HCT116 (cell line): ENCODE measurements around the gene TNS3. TPM values are rescaled to one million over a fixed set of nuclear protein-coding genes. Genes with fewer than 3 reads are reported as not detected.

Experiments
- ATAC-seq: fragments of 200-7000 bp; cut with Tn5 transposase; 2 replicates; pipeline ENCODE4 v1.9.1; 2020; ENCODE audit warnings: mild to moderate bottlenecking, moderate library complexity
- BruUV-seq: library from RNA; stranded (reverse); fragments of 400-500 nt; replicated peaks from 2 replicates; lab custom pipeline; 2021; lab: Mats Ljungman, UMichigan
- CTCF ChIA-PET: fragments of 300-600 bp; sonication (Branson Sonifier 250); formaldehyde crosslinking; loops from one replicate; lab custom pipeline; 2021; ENCODE audit warnings: antibody characterized with exemption; lab: Charles Lee
- POLR2A ChIA-PET: fragments of 300-600, 350-600 bp; sonication (Branson Sonifier 250); formaldehyde crosslinking; loops from one replicate; lab custom pipeline; 2021; ENCODE audit warnings: antibody characterized with exemption; lab: Charles Lee
- RAD21 ChIA-PET, 2 experiments: fragments of 300-600 bp; sonication (Branson Sonifier 250); formaldehyde crosslinking; loops; one replicate each; lab custom pipeline; 2023; ENCODE audit warnings: low total read pairs in 2 of 2; ENCODE audit not compliant: uncharacterized antibody in 2 of 2, unreplicated experiment in 2 of 2, low non-redundant PET in 1 of 2; lab: Charles Lee
- DNase-seq: peaks from one replicate; pipeline ENCODE4 v3.0.0-alpha.2; 2010; ENCODE audit warnings: low read depth, low spot score
- H2AFZ ChIP-seq: fragments of 200-600 bp; shearing (Covaris generic), sonication (generic); 2 replicates; pipeline ENCODE4 v1.6.1; 2017; ENCODE audit warnings: low read depth, mixed run types, mixed read lengths, antibody characterized with exemption, low read length; ENCODE audit not compliant: poor library complexity, severe bottlenecking
- H3K27ac ChIP-seq: 2 replicates; pipeline ENCODE4 v1.5.1; 2012; ENCODE audit warnings: low read depth, low read length
- H3K27me3 ChIP-seq: fragments of 200-600 bp; sonication (generic); 2 replicates; pipeline ENCODE4 v1.6.1; 2016; ENCODE audit warnings: mixed run types, low read length, mixed read lengths; ENCODE audit not compliant: insufficient read depth
- H3K36me3 ChIP-seq, 2 experiments: fragments of 200-500 bp in 1 of 2; fragments of 200-600 bp in 1 of 2; sonication (Bioruptor generic) in 1 of 2; sonication (generic) in 1 of 2; 2 replicates each; pipeline versions ENCODE4 v1.5.1 to v1.6.1; 2014 to 2016; ENCODE audit warnings: low read length in 2 of 2, inconsistent platforms in 1 of 2, mixed read lengths in 1 of 2, mixed run types in 1 of 2; ENCODE audit not compliant: insufficient read depth in 2 of 2, control insufficient read depth in 1 of 2
- H3K4me1 ChIP-seq, 2 experiments: fragments of 200-600 bp in 1 of 2; sonication (generic) in 1 of 2; 2 replicates each; pipeline versions ENCODE4 v1.5.1 to v1.6.1; 2012 to 2017; ENCODE audit warnings: low read length in 2 of 2, inconsistent platforms in 1 of 2, mild to moderate bottlenecking in 1 of 2, mixed read lengths in 1 of 2, mixed run types in 1 of 2, moderate library complexity in 1 of 2; ENCODE audit not compliant: insufficient read depth in 2 of 2, control insufficient read depth in 1 of 2
- H3K4me2 ChIP-seq: fragments of 200-600 bp; sonication (generic); 2 replicates; pipeline ENCODE4 v1.6.1; 2017; ENCODE audit warnings: mixed run types, low read length, mixed read lengths
- H3K4me3 ChIP-seq, 2 experiments: fragments of 200-600 bp in 1 of 2; sonication (generic) in 1 of 2; replicated peaks in 1 of 2; 2 replicates each; pipeline ENCODE4 v1.5.1; 2011 to 2016; ENCODE audit warnings: low read length in 2 of 2, control low read depth in 1 of 2, low read depth in 1 of 2, mild to moderate bottlenecking in 1 of 2, mixed read lengths in 1 of 2, mixed run types in 1 of 2
- H3K79me2 ChIP-seq: fragments of 200-600 bp; sonication (generic); 2 replicates; pipeline ENCODE4 v1.6.1; 2017; ENCODE audit warnings: mild to moderate bottlenecking, mixed run types, low read length, moderate library complexity, mixed read lengths; ENCODE audit not compliant: insufficient read depth
- H3K9ac ChIP-seq: fragments of 200-600 bp; sonication (generic); 2 replicates; pipeline ENCODE4 v1.6.1; 2016; ENCODE audit warnings: low read length, mixed read lengths
- H3K9me2 ChIP-seq: fragments of 200-600 bp; sonication (generic), shearing (Covaris generic); 2 replicates; pipeline ENCODE4 v1.6.1; 2017; ENCODE audit warnings: mixed run types, mild to moderate bottlenecking, moderate library complexity; ENCODE audit not compliant: insufficient read depth
- H3K9me3 ChIP-seq, 2 experiments: fragments of 200-500 bp in 1 of 2; fragments of 200-600 bp in 1 of 2; sonication (Bioruptor generic) in 1 of 2; sonication (generic) in 1 of 2; 2 replicates each; pipeline ENCODE4 v1.6.1; 2014 to 2017; ENCODE audit warnings: low read length in 2 of 2, mixed read lengths in 2 of 2, inconsistent platforms in 1 of 2, low read depth in 1 of 2, mild to moderate bottlenecking in 1 of 2, mixed run types in 1 of 2, moderate library complexity in 1 of 2; ENCODE audit not compliant: control insufficient read depth in 1 of 2, insufficient read depth in 1 of 2
- H4K20me1 ChIP-seq: fragments of 200-600 bp; sonication (generic), shearing (Covaris generic); 2 replicates; pipeline ENCODE4 v1.6.1; 2017; ENCODE audit warnings: mixed run types, mild to moderate bottlenecking, moderate library complexity; ENCODE audit not compliant: insufficient read depth
- CBX3 ChIP-seq: IDR thresholded peaks from 2 replicates; pipeline ENCODE4 v1.6.1; 2012; ENCODE audit warnings: low read depth
- CEBPB ChIP-seq: IDR thresholded peaks from 2 replicates; pipeline ENCODE4 v1.6.1; 2012; ENCODE audit warnings: low read depth
- EGR1 ChIP-seq: IDR thresholded peaks from 2 replicates; pipeline ENCODE4 v1.6.1; 2012; ENCODE audit warnings: low read depth
- ELF1 ChIP-seq: IDR thresholded peaks from 2 replicates; pipeline ENCODE4 v1.6.1; 2012; ENCODE audit warnings: low read depth, borderline replicate concordance
- EZH2phosphoT487 ChIP-seq: fragments of 200-600 bp; IDR thresholded peaks from 2 replicates; pipeline ENCODE4 v1.6.1; 2018; ENCODE audit warnings: antibody characterized with exemption, borderline replicate concordance
- FOSL1 ChIP-seq: IDR thresholded peaks from 2 replicates; pipeline ENCODE4 v1.6.1; 2012; ENCODE audit warnings: low read depth
- JUND ChIP-seq: IDR thresholded peaks from 2 replicates; pipeline ENCODE4 v1.6.1; 2012
- POLR2A ChIP-seq: IDR thresholded peaks from 2 replicates; pipeline ENCODE4 v1.7.0; 2011; ENCODE audit warnings: borderline replicate concordance; ENCODE audit not compliant: insufficient read depth, insufficient read length; ENCODE audit errors: extremely low read depth
- POLR2AphosphoS5 ChIP-seq: IDR thresholded peaks from 2 replicates; pipeline ENCODE4 v1.6.1; 2011; ENCODE audit warnings: mild to moderate bottlenecking, low read depth, low read length, moderate library complexity
- RAD21 ChIP-seq: IDR thresholded peaks from 2 replicates; pipeline ENCODE4 v1.6.1; 2012; ENCODE audit warnings: low read depth, mild to moderate bottlenecking
- SIN3A ChIP-seq: IDR thresholded peaks from 2 replicates; pipeline ENCODE4 v1.6.1; 2012; ENCODE audit warnings: low read depth
- SRF ChIP-seq: IDR thresholded peaks from 2 replicates; pipeline ENCODE4 v1.6.1; 2012; ENCODE audit warnings: low read depth
- YY1 ChIP-seq: IDR thresholded peaks from 2 replicates; pipeline ENCODE4 v1.6.1; 2011; ENCODE audit warnings: low read length, low read depth, moderate library complexity, mild to moderate bottlenecking; ENCODE audit not compliant: insufficient replicate concordance; ENCODE audit errors: extremely low read depth
- ZFX ChIP-seq: fragments of 450-650 bp; IDR thresholded peaks from 2 replicates; pipeline ENCODE4 v1.6.1; 2017
- intact Hi-C: fragments of 100-400 bp; cut with micrococcal nuclease; formaldehyde crosslinking; loops from 2 replicates; pipeline ENCODE4 v1.10.0; 2022
- total RNA-seq: library from RNA; stranded (reverse); gene quantifications from one replicate; pipeline ENCODE4 v1.2.1, GENCODE V29; 2021; ENCODE audit not compliant: unreplicated experiment
- TF ChIP-seq, protein P1 (sequence below): IDR thresholded peaks from 2 replicates; pipeline ENCODE4 v1.6.1; 2011; ENCODE audit warnings: mild to moderate bottlenecking, low read length, moderate library complexity; ENCODE audit not compliant: insufficient replicate concordance; ENCODE audit errors: extremely low read depth
- TF ChIP-seq, protein P2 (sequence below), 3 experiments: fragments of 200-600 bp in 1 of 3; sonication (generic) in 1 of 3; IDR thresholded peaks in 2 of 3; conservative IDR thresholded peaks in 1 of 3; 2 replicates each; pipeline ENCODE4 v1.5.1; 2012 to 2017; ENCODE audit warnings: low read depth in 2 of 3, low read length in 2 of 3, antibody characterized with exemption in 1 of 3, borderline replicate concordance in 1 of 3, control low read depth in 1 of 3, mild to moderate bottlenecking in 1 of 3, mixed read lengths in 1 of 3, mixed run types in 1 of 3, moderate library complexity in 1 of 3; ENCODE audit not compliant: insufficient read depth in 1 of 3
- TF ChIP-seq, protein P3 (sequence below): IDR thresholded peaks from 2 replicates; pipeline ENCODE4 v1.6.1; 2012
- TF ChIP-seq, protein P4 (sequence below): IDR thresholded peaks from 2 replicates; pipeline ENCODE4 v1.6.1; 2012; ENCODE audit warnings: low read depth

The TNS3 gene
- total RNA-seq, 1 experiment from 2014 or later, result 9.1 TPM

DNA sequence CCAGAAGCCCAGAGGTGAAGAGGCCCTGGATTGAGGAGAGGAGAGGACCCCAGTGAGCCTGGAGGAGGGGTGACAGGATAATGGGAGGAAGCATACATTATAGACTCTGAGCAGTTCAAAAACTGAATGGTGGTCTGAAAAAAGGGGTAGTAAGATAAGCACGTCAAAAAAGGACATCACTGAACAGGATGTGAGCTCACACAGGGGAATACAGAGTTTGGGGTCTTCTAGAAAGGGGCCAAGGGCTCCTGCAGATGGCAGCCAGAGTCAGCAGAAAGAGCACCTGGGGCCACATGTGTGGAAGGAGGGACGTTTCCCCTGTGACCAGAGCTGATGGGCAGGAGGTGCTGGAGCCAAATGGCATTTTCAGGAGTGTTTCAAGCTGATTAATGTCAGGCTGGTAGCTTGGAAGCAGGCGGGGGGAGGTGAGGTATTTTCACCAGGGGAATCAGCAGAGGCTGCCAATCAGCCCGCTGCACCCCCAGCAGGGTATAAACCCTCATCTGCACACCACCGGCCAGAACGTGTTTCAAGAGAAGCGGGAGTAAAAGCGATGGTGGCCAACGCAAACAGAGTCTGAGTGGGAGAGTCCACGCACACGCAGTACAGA is 85.8 kb downstream of the TNS3 start:
- Histone ChIP-seq H3K9ac (no peak overlapping the region), H3K4me3 (no peak overlapping the region), H3K4me2 (no peak overlapping the region), H3K4me1 (peaks cover 6 to 10% of the 10 kb centered on the region in 2 experiments; a peak in 3 of 4 replicates), H2AFZ (no peak overlapping the region), H3K9me3 (no peaks in the 10 kb centered on the region), H3K9me2 (no peaks in the 10 kb centered on the region), H3K79me2 (no peaks in the 10 kb centered on the region), H3K36me3 (no peaks in the 10 kb centered on the region), H4K20me1 (no peaks in the 10 kb centered on the region), H3K27me3 (no peaks in the 10 kb centered on the region), H3K27ac (no peak overlapping the region)
- ChIA-PET CTCF (no interaction called here), RAD21 (no interaction called here), POLR2A (interaction anchor here (0.7 kb wide), 1 partner anchor 291 kb away, joined by 3 read pairs; no protein-coding TSS in a partner anchor)
- ATAC-seq (no peak), DNase-seq (no peak)
- intact Hi-C loops, result no loop called here
- BruUV-seq, result no TSS peak
- TF ChIP-seq, protein P1, sequence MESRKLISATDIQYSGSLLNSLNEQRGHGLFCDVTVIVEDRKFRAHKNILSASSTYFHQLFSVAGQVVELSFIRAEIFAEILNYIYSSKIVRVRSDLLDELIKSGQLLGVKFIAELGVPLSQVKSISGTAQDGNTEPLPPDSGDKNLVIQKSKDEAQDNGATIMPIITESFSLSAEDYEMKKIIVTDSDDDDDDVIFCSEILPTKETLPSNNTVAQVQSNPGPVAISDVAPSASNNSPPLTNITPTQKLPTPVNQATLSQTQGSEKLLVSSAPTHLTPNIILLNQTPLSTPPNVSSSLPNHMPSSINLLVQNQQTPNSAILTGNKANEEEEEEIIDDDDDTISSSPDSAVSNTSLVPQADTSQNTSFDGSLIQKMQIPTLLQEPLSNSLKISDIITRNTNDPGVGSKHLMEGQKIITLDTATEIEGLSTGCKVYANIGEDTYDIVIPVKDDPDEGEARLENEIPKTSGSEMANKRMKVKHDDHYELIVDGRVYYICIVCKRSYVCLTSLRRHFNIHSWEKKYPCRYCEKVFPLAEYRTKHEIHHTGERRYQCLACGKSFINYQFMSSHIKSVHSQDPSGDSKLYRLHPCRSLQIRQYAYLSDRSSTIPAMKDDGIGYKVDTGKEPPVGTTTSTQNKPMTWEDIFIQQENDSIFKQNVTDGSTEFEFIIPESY, result no peak
- TF ChIP-seq SRF (no peak), ELF1 (no peak), YY1 (no peak), POLR2AphosphoS5 (no peak), EGR1 (no peak), SIN3A (no peak), POLR2A (no peak), CEBPB (no peak), RAD21 (no peak), ZFX (no peak), JUND (no peak), CBX3 (no peak), EZH2phosphoT487 (no peak), FOSL1 (no peak)
- TF ChIP-seq, protein P2, sequence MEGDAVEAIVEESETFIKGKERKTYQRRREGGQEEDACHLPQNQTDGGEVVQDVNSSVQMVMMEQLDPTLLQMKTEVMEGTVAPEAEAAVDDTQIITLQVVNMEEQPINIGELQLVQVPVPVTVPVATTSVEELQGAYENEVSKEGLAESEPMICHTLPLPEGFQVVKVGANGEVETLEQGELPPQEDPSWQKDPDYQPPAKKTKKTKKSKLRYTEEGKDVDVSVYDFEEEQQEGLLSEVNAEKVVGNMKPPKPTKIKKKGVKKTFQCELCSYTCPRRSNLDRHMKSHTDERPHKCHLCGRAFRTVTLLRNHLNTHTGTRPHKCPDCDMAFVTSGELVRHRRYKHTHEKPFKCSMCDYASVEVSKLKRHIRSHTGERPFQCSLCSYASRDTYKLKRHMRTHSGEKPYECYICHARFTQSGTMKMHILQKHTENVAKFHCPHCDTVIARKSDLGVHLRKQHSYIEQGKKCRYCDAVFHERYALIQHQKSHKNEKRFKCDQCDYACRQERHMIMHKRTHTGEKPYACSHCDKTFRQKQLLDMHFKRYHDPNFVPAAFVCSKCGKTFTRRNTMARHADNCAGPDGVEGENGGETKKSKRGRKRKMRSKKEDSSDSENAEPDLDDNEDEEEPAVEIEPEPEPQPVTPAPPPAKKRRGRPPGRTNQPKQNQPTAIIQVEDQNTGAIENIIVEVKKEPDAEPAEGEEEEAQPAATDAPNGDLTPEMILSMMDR (IDR thresholded peaks at IDR 0.05 in 2 of 3, conservative IDR thresholded peaks at IDR 0.05 in 1 of 3; ENCODE audit: borderline replicate concordance in 1 of 3, insufficient read depth in 1 of 3, low read depth in 2 of 3, low read length in 2 of 3), result no peak
- TF ChIP-seq, protein P3, sequence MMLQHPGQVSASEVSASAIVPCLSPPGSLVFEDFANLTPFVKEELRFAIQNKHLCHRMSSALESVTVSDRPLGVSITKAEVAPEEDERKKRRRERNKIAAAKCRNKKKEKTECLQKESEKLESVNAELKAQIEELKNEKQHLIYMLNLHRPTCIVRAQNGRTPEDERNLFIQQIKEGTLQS, result no peak
- TF ChIP-seq, protein P4, sequence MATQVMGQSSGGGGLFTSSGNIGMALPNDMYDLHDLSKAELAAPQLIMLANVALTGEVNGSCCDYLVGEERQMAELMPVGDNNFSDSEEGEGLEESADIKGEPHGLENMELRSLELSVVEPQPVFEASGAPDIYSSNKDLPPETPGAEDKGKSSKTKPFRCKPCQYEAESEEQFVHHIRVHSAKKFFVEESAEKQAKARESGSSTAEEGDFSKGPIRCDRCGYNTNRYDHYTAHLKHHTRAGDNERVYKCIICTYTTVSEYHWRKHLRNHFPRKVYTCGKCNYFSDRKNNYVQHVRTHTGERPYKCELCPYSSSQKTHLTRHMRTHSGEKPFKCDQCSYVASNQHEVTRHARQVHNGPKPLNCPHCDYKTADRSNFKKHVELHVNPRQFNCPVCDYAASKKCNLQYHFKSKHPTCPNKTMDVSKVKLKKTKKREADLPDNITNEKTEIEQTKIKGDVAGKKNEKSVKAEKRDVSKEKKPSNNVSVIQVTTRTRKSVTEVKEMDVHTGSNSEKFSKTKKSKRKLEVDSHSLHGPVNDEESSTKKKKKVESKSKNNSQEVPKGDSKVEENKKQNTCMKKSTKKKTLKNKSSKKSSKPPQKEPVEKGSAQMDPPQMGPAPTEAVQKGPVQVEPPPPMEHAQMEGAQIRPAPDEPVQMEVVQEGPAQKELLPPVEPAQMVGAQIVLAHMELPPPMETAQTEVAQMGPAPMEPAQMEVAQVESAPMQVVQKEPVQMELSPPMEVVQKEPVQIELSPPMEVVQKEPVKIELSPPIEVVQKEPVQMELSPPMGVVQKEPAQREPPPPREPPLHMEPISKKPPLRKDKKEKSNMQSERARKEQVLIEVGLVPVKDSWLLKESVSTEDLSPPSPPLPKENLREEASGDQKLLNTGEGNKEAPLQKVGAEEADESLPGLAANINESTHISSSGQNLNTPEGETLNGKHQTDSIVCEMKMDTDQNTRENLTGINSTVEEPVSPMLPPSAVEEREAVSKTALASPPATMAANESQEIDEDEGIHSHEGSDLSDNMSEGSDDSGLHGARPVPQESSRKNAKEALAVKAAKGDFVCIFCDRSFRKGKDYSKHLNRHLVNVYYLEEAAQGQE, result no peak
